ENCODE measurements around the gene ADNP.

DNA sequence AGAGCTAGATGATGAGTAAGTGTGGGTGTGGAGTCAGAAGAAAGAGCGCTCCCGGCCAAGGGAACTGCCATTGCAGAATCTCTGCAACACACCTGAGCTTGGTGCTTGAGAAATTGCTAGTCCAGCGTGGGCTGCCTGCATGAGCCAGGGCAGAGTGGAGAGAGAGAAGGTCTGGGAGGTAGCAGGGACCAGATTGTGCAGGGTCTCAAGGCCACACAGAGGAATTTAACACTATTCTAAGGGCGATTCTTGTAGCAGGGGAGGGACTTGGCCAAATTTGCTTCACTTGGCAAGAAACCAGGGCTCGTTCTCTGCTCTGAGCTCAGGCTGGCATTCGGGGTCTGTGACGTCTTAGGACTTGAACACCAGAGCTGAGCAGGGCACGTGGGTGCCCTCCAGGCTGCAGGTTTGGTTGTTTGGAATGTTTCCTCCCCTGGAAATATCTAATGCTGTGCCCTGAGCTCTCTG lies 82.9 kb downstream of the ADNP start:
- TF ChIP-seq, protein P1, sequence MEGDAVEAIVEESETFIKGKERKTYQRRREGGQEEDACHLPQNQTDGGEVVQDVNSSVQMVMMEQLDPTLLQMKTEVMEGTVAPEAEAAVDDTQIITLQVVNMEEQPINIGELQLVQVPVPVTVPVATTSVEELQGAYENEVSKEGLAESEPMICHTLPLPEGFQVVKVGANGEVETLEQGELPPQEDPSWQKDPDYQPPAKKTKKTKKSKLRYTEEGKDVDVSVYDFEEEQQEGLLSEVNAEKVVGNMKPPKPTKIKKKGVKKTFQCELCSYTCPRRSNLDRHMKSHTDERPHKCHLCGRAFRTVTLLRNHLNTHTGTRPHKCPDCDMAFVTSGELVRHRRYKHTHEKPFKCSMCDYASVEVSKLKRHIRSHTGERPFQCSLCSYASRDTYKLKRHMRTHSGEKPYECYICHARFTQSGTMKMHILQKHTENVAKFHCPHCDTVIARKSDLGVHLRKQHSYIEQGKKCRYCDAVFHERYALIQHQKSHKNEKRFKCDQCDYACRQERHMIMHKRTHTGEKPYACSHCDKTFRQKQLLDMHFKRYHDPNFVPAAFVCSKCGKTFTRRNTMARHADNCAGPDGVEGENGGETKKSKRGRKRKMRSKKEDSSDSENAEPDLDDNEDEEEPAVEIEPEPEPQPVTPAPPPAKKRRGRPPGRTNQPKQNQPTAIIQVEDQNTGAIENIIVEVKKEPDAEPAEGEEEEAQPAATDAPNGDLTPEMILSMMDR (IDR thresholded peaks at IDR 0.05), result no peak
- no peak for TF ChIP-seq POLR2A (IDR thresholded peaks at IDR 0.05)

All from Peyer's patch (tissue), 4 donors.